Measurements from ENCODE around the gene MXI1. TPM values are rescaled to one million over a fixed set of nuclear protein-coding genes. Genes with fewer than 3 reads are reported as not detected.
A peak's percentile ranks its signal among the peaks of the same experiment; 100 is the strongest.

MXI1 gene
- total RNA-seq, 1 donor = 8.2 TPM

GRCh38 chr10:110335314-110336064, 128.1 kb downstream of the MXI1 start:
- DNase-seq (ENCODE audit: low read depth) = no peak
- no peak for TF ChIP-seq CTCF (IDR thresholded peaks at IDR 0.05; ENCODE audit: insufficient read depth, low read depth, low read length)
- H3K4me3 ChIP-seq (ENCODE audit: low read depth, low read length) = no peak overlapping the region

GRCh38 chr10:110336111-110336721, 128.8 kb downstream of the MXI1 start:
- peak; percentile 91 for DNase-seq (ENCODE audit: low read depth)
- TF ChIP-seq CTCF (IDR thresholded peaks at IDR 0.05; ENCODE audit: insufficient read depth, low read depth, low read length) = peak; percentile 25
- H3K4me3 ChIP-seq (ENCODE audit: low read depth, low read length) = no peak overlapping the region

Other genes with a start within 250 kb of the MXI1 start
- gene ADD3, start 199.6 kb upstream of the MXI1 start, total RNA-seq = 68.3 and 97.6 TPM in 2 replicates
- gene SMNDC1, start 97.3 kb downstream of the MXI1 start, total RNA-seq = 6.8 and 11.7 TPM in 2 replicates